Bronchial epithelial cell (primary cell): ENCODE results near the gene TNPO2. TPM values are rescaled to one million over a fixed set of nuclear protein-coding genes. Genes with fewer than 3 reads are reported as not detected.
A peak's percentile ranks its signal among the peaks of the same experiment; 100 is the strongest.

Source experiments
- DNase-seq: peaks from one replicate; pipeline ENCODE4 v3.0.0-alpha.2; 2010; ENCODE audit warnings: low read depth
- FAIRE-seq: peaks from 2 replicates; lab custom pipeline; 2011; peaks lifted over from hg19 to GRCh38; lab: Jason Lieb, UNC
- H3K27me3 ChIP-seq: 2 replicates; pipeline ENCODE4 v1.5.1; 2011; ENCODE audit warnings: low read length; ENCODE audit not compliant: control insufficient read depth, insufficient read depth
- H3K36me3 ChIP-seq: 2 replicates; pipeline ENCODE4 v1.5.1; 2011; ENCODE audit warnings: low read length; ENCODE audit not compliant: control insufficient read depth, insufficient read depth
- H3K4me3 ChIP-seq: 2 replicates; pipeline ENCODE4 v1.5.1; 2011; ENCODE audit warnings: mild to moderate bottlenecking, low read depth, low read length, control low read depth
- CTCF ChIP-seq: IDR thresholded peaks from 2 replicates; pipeline ENCODE4 v1.5.1; 2011; ENCODE audit warnings: mild to moderate bottlenecking, moderate library complexity, low read length, control low read depth, inconsistent platforms; ENCODE audit not compliant: insufficient read depth, severe bottlenecking
- total RNA-seq: library from RNA; depleted of rRNA; stranded (reverse); fragments of >200 nt; gene quantifications from 2 replicates; pipeline ENCODE4 v1.2.1, GENCODE V29; 2014

Gene TNPO2
- total RNA-seq, 1 donor from 2014 or later = 16.8 TPM

GRCh38 chr19:12706332-12706718 is 17.4 kb downstream of the TNPO2 start:
- H3K36me3 ChIP-seq = peaks cover 42% of the 10 kb centered on the region
- H3K27me3 ChIP-seq = no peaks in the 10 kb centered on the region
- no peak overlapping the region for H3K4me3 ChIP-seq
- no peak for FAIRE-seq
- no peak for DNase-seq
- no peak for TF ChIP-seq CTCF

GRCh38 chr19:12705654-12706331 is 17.9 kb downstream of the TNPO2 start:
- Histone ChIP-seq H3K36me3 (peaks cover 43% of the 10 kb centered on the region), H3K4me3 (no peak overlapping the region), H3K27me3 (no peaks in the 10 kb centered on the region)
- DNase-seq (no peak), FAIRE-seq (no peak)
- TF ChIP-seq CTCF = no peak

- no peak for TF ChIP-seq CTCF
- Histone ChIP-seq H3K36me3 (peaks cover 40% of the 10 kb centered on the region), H3K4me3 (no peak overlapping the region), H3K27me3 (no peaks in the 10 kb centered on the region)
- FAIRE-seq (no peak), DNase-seq (no peak)
These were observed 18.6 kb downstream of the TNPO2 start for GRCh38 chr19:12705169-12705568.

GRCh38 chr19:12703046-12703445 is 20.7 kb downstream of the TNPO2 start:
- Histone ChIP-seq H3K4me3 (no peak overlapping the region), H3K27me3 (no peaks in the 10 kb centered on the region), H3K36me3 (peaks cover 37% of the 10 kb centered on the region)
- FAIRE-seq (peak; percentile 70), DNase-seq (no peak)
- TF ChIP-seq CTCF = no peak

- Histone ChIP-seq H3K4me3 (no peak overlapping the region), H3K27me3 (no peaks in the 10 kb centered on the region), H3K36me3 (peaks cover 37% of the 10 kb centered on the region)
- TF ChIP-seq CTCF = no peak
- FAIRE-seq = no peak
- no peak for DNase-seq
These were observed 22.0 kb downstream of the TNPO2 start for GRCh38 chr19:12701596-12702282.
